Calu3 (cell line): Measurements from ENCODE around the gene ASRGL1. TPM values are rescaled to one million over a fixed set of nuclear protein-coding genes. Genes with fewer than 3 reads are reported as not detected.

ENCODE experiments used
- BruUV-seq: library from RNA; stranded (reverse); fragments of 400-500 nt; replicated peaks from 2 replicates; lab custom pipeline; 2021; lab: Mats Ljungman, UMichigan
- CTCF ChIA-PET: fragments of 300-600 bp; sonication (Branson Sonifier 250); formaldehyde crosslinking; loops from one replicate; lab custom pipeline; 2022; ENCODE audit warnings: antibody characterized with exemption; lab: Charles Lee
- DNase-seq: peaks from one replicate; pipeline ENCODE4 v3.0.0; 2022
- H3K27ac Mint-ChIP-seq: one replicate; pipeline ENCODE4 v1.8.0; 2022; ENCODE audit warnings: mixed read lengths; ENCODE audit not compliant: unreplicated experiment
- H3K27me3 Mint-ChIP-seq: one replicate; pipeline ENCODE4 v1.8.0; 2022; ENCODE audit warnings: mixed read lengths; ENCODE audit not compliant: unreplicated experiment
- H3K36me3 Mint-ChIP-seq: one replicate; pipeline ENCODE4 v1.8.0; 2022; ENCODE audit warnings: mild to moderate bottlenecking, moderate library complexity, mixed read lengths; ENCODE audit not compliant: insufficient read depth, unreplicated experiment
- H3K4me1 Mint-ChIP-seq: one replicate; pipeline ENCODE4 v1.8.0; 2022; ENCODE audit warnings: mild to moderate bottlenecking, low read depth, mixed read lengths; ENCODE audit not compliant: unreplicated experiment
- H3K4me3 Mint-ChIP-seq: one replicate; pipeline ENCODE4 v1.8.0; 2022; ENCODE audit warnings: mild to moderate bottlenecking, low read depth, moderate library complexity, mixed read lengths; ENCODE audit not compliant: unreplicated experiment
- H3K9me3 Mint-ChIP-seq: one replicate; pipeline ENCODE4 v1.8.0; 2022; ENCODE audit warnings: low read depth, mixed read lengths; ENCODE audit not compliant: unreplicated experiment
- intact Hi-C: fragments of 100-400 bp; cut with micrococcal nuclease; formaldehyde crosslinking; loops from one replicate; pipeline ENCODE4 v1.10.0; 2022; ENCODE audit not compliant: unreplicated experiment
- total RNA-seq: library from RNA; stranded (reverse); gene quantifications from 2 replicates; pipeline ENCODE4 v1.2.3, GENCODE V29; 2022
- TF ChIP-seq, protein P1 (sequence below): fragments of 200-600 bp; IDR thresholded peaks from one replicate; pipeline ENCODE4 v1.8.0; 2022; ENCODE audit warnings: antibody characterized with exemption; ENCODE audit not compliant: unreplicated experiment

ASRGL1 gene
- total RNA-seq, 1 experiment from 2014 or later: 30.3 TPM

DNA sequence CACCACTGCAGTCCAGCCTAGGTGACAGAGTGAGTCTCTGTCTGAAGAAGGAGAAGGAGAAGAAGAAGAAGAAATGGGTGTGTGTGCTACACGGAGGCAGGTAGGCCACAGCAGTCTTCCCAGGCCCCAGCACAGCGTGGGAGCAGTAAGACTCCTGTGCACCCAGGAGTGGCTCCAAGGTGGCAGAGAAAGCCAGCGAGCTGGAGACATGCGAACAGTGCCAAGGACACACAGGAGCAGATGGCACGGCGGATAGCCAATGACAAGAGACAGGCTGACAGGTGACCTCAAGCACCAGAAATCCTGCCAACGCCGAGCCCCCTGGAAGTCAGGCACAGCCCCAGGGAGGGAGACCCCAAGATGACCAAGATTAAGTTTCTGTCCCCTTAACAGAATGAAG lies 72.6 kb downstream of the ASRGL1 start:
- CTCF ChIA-PET: interaction anchor here (0.6 kb wide), 1 partner anchor 546 kb away, joined by 4 read pairs; no protein-coding TSS in a partner anchor
- Mint-ChIP-seq H3K4me3 (no peak overlapping the region), H3K9me3 (no peaks in the 10 kb centered on the region), H3K36me3 (no peaks in the 10 kb centered on the region), H3K4me1 (peaks cover 5% of the 10 kb centered on the region), H3K27ac (no peak overlapping the region), H3K27me3 (peaks cover 7% of the 10 kb centered on the region)
- DNase-seq: no peak
- TF ChIP-seq, protein P1, sequence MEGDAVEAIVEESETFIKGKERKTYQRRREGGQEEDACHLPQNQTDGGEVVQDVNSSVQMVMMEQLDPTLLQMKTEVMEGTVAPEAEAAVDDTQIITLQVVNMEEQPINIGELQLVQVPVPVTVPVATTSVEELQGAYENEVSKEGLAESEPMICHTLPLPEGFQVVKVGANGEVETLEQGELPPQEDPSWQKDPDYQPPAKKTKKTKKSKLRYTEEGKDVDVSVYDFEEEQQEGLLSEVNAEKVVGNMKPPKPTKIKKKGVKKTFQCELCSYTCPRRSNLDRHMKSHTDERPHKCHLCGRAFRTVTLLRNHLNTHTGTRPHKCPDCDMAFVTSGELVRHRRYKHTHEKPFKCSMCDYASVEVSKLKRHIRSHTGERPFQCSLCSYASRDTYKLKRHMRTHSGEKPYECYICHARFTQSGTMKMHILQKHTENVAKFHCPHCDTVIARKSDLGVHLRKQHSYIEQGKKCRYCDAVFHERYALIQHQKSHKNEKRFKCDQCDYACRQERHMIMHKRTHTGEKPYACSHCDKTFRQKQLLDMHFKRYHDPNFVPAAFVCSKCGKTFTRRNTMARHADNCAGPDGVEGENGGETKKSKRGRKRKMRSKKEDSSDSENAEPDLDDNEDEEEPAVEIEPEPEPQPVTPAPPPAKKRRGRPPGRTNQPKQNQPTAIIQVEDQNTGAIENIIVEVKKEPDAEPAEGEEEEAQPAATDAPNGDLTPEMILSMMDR: no peak
- no TSS peak for BruUV-seq
- intact Hi-C loops: no loop called here

DNA sequence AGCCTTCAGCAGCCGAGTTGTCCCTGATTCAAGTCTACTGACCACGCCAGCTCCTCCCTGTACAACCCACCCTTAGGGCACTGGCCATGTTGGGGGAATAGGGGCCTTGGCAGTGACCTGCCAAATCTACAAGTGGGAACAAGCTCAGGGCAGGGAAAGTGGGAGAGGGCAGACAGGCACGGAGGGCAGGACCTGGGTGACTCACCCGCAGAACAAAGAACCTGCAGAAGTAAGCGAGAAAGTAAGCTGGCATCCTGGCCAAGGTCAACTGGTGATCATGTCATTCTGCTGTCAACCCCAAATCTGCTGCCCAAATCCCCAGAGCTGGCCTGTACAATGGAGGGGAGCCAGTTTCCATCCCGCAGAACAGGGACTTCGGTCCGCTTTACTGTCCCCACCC lies 73.7 kb downstream of the ASRGL1 start:
- no peak for DNase-seq
- Mint-ChIP-seq H3K27me3 (no peaks in the 10 kb centered on the region), H3K36me3 (no peaks in the 10 kb centered on the region), H3K4me1 (no peaks in the 10 kb centered on the region), H3K4me3 (no peak overlapping the region), H3K27ac (no peak overlapping the region), H3K9me3 (no peaks in the 10 kb centered on the region)
- BruUV-seq: no TSS peak
- CTCF ChIA-PET: interaction anchor here (1.2 to 1.4 kb wide), 2 partner anchors 12 to 13 kb away, joined by 3 to 5 read pairs; no protein-coding TSS in a partner anchor
- TF ChIP-seq, protein P1: no peak
- intact Hi-C loops: no loop called here

DNA sequence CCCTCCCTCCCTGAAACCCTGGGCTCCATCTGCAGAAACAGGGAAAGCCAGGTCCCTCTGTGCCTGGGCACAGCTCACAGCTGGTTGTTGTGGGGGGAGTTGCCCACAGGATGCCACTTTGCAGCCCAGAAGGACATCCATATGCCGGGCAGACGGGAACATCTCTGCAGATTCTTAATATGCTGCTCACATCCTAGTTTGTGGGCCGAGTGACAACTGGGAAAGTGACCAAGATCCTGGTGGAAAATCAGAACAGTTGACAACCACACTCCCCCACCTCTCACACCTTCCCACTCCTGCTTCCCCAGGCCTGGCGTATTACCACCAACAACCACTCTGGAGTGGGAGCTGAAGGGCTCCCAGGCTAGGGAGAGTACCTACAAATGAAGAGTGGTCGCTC lies 74.3 kb downstream of the ASRGL1 start:
- H3K4me3 Mint-ChIP-seq: no peak overlapping the region
- H3K27ac Mint-ChIP-seq: no peak overlapping the region
- no peaks in the 10 kb centered on the region for H3K27me3 Mint-ChIP-seq
- TF ChIP-seq, protein P1: no peak
- intact Hi-C loops: no loop called here
- DNase-seq: no peak
- H3K36me3 Mint-ChIP-seq: no peaks in the 10 kb centered on the region
- no peaks in the 10 kb centered on the region for H3K4me1 Mint-ChIP-seq
- no peaks in the 10 kb centered on the region for H3K9me3 Mint-ChIP-seq
- CTCF ChIA-PET: interaction anchor here (1.2 to 1.4 kb wide), 2 partner anchors 11 to 13 kb away, joined by 3 to 5 read pairs; no protein-coding TSS in a partner anchor
- no TSS peak for BruUV-seq

DNA sequence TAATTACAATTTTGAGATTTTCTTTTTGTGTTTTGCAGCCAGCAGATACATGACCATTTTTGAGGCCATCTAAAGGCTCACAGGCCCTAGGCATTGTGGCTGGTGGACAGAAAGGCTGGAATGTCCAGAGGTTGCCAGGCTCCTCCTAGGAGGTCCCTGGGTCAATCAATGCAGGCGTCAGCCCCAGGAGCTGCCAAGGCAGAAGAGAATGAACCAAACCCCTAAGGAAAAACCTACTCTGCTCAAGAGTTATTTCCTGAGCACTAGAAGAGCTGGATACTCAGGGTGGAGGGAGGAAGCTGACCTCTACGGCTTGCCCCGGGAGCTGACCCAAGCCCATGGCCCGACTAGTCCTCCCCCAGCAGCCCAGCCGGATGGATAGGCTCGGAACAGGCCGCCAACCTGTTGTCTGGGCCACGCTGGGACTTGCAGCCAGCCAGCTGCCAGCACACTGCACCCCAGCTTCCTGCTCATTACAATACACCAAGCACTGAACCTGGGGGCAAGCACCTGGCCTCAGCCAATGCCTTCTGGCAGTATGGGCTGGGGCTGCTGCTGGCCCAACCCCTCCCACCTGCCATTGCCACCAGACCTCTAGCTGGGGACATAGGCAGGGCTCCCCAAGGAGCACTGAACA lies 75.9 kb downstream of the ASRGL1 start:
- intact Hi-C loops: no loop called here
- Mint-ChIP-seq H3K27me3 (no peaks in the 10 kb centered on the region), H3K27ac (no peak overlapping the region), H3K4me1 (no peaks in the 10 kb centered on the region), H3K36me3 (no peaks in the 10 kb centered on the region), H3K9me3 (no peaks in the 10 kb centered on the region), H3K4me3 (no peak overlapping the region)
- DNase-seq: no peak
- BruUV-seq: no TSS peak
- TF ChIP-seq, protein P1: no peak
- CTCF ChIA-PET: no interaction called here
